ENCODE measurements around the gene NRG2.

DNA sequence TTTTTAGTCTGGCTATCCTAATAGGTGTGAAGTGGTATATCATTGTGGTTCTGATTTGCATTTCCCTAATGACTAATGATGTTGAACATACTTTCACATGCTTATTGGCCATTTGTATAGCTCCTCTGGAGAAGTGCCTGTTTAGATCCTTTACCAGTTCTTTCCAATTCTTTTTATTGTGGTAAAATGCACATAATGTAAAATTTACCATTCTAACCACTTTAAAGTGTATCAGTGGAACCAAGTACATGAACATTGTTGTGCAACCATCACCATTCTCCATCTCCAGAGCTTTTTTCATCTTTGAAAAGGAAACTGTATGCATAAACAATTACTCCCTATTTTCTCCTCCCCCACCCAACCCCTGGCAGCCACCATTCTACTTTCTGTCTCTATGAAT lies 95.4 kb downstream of the NRG2 start:
- TF ChIP-seq, protein P1, sequence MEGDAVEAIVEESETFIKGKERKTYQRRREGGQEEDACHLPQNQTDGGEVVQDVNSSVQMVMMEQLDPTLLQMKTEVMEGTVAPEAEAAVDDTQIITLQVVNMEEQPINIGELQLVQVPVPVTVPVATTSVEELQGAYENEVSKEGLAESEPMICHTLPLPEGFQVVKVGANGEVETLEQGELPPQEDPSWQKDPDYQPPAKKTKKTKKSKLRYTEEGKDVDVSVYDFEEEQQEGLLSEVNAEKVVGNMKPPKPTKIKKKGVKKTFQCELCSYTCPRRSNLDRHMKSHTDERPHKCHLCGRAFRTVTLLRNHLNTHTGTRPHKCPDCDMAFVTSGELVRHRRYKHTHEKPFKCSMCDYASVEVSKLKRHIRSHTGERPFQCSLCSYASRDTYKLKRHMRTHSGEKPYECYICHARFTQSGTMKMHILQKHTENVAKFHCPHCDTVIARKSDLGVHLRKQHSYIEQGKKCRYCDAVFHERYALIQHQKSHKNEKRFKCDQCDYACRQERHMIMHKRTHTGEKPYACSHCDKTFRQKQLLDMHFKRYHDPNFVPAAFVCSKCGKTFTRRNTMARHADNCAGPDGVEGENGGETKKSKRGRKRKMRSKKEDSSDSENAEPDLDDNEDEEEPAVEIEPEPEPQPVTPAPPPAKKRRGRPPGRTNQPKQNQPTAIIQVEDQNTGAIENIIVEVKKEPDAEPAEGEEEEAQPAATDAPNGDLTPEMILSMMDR (IDR thresholded peaks at IDR 0.05; ENCODE audit: insufficient read depth, low read length) = no peak
- TF ChIP-seq GABPA (IDR thresholded peaks at IDR 0.05; ENCODE audit: low read depth) (no peak), POLR2AphosphoS5 (IDR thresholded peaks at IDR 0.05; ENCODE audit: low read depth) (no peak), SPI1 (IDR thresholded peaks at IDR 0.05; ENCODE audit: borderline replicate concordance, low read depth) (no peak)
- TF ChIP-seq, protein P2, sequence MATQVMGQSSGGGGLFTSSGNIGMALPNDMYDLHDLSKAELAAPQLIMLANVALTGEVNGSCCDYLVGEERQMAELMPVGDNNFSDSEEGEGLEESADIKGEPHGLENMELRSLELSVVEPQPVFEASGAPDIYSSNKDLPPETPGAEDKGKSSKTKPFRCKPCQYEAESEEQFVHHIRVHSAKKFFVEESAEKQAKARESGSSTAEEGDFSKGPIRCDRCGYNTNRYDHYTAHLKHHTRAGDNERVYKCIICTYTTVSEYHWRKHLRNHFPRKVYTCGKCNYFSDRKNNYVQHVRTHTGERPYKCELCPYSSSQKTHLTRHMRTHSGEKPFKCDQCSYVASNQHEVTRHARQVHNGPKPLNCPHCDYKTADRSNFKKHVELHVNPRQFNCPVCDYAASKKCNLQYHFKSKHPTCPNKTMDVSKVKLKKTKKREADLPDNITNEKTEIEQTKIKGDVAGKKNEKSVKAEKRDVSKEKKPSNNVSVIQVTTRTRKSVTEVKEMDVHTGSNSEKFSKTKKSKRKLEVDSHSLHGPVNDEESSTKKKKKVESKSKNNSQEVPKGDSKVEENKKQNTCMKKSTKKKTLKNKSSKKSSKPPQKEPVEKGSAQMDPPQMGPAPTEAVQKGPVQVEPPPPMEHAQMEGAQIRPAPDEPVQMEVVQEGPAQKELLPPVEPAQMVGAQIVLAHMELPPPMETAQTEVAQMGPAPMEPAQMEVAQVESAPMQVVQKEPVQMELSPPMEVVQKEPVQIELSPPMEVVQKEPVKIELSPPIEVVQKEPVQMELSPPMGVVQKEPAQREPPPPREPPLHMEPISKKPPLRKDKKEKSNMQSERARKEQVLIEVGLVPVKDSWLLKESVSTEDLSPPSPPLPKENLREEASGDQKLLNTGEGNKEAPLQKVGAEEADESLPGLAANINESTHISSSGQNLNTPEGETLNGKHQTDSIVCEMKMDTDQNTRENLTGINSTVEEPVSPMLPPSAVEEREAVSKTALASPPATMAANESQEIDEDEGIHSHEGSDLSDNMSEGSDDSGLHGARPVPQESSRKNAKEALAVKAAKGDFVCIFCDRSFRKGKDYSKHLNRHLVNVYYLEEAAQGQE (IDR thresholded peaks at IDR 0.05; ENCODE audit: insufficient replicate concordance, low read depth) = no peak

Data from HL-60 (cell line).